HG03432 (cell line): ENCODE results near the gene NDUFV3.
"Not testable (repeated sequence)": the region's sequence is repeated elsewhere in the genome, so short reads cannot be mapped to it uniquely, and the experiment has no call there.

Source experiments
- ATAC-seq: cut with Tn5 transposase; IDR thresholded peaks from one replicate; pipeline ENCODE4 v1.9.1; 2021; ENCODE audit warnings: mild to moderate bottlenecking, moderate library complexity; ENCODE audit not compliant: unreplicated experiment

NDUFV3 gene

DNA sequence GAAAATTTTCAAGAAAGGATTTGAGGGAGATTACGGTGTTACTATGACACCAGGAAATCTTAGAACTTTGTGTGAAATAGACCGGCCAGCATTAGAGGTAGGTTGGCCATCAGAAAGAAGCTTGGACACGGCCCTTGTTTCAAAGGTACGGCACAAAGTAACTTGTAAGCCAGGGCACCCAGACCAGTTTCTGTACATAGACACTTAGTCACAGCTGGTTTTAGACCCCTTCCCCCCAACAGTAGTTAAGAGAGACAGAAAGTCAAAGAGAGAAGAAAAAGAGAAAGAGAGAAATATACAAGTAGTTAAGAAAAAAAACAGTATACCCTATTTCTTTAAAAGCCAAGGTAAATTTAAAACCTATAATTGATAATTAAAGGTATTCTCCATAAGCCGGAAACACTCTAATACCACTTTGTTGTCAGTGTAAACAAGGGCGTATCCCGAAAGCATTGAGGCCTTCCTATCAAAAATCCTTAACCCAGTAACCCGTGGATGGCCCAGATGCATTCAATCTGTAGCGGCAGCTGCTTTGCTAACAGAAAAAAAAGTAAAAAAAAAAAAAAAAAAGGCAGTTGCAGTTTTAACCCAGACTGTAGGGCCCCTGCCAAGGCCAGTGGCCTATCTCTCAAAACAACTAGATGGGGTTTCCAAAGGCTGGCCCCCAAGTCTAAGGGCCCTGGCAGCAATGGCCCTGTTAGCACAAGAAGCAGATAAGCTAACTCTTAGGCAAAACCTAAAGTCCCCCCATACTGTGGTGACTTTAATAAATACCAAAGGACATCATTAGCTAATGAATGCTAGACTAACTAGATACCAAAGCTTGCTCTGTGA, 40.2 kb downstream of the NDUFV3 start:
- not testable (repeated sequence) for ATAC-seq

DNA sequence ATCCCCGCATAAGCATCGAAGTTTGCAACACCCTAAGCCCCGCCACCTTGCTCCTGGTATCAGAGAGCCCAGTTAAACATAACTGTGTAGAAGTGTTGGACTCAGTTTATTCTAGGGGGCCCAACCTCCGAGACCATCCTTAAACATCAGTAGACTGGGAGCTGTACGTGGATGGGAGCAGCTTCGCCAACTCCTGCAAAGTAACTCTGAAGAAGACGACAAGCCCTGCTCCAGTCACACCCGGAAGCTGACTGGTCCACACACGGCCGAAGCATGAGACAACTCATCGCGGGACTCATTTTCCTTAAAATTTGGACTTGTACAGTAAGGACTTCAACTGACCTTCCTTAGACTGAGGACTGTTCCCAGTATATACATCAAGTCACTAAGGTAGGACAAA, 40.9 kb downstream of the NDUFV3 start:
- not testable (repeated sequence) for ATAC-seq

DNA sequence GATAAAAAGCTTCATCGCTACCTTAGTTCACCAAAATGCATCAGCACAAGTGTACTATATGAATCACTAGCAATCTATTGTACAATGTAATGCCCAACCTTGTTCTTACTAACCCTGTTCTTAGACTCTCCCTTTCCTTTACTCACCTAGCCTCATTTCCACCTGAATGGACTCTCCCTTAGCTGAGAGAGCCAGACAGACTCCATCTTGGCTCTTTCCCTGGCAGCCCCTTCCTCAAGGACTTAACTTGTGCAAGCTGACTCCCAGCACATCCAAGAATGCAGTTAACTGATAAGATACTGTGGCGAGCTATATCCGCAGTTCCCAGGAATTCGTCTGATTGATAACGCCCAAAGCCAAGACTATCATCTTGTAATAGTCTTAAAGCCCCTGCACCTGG, 43.3 kb downstream of the NDUFV3 start:
- ATAC-seq, result not testable (repeated sequence)

DNA sequence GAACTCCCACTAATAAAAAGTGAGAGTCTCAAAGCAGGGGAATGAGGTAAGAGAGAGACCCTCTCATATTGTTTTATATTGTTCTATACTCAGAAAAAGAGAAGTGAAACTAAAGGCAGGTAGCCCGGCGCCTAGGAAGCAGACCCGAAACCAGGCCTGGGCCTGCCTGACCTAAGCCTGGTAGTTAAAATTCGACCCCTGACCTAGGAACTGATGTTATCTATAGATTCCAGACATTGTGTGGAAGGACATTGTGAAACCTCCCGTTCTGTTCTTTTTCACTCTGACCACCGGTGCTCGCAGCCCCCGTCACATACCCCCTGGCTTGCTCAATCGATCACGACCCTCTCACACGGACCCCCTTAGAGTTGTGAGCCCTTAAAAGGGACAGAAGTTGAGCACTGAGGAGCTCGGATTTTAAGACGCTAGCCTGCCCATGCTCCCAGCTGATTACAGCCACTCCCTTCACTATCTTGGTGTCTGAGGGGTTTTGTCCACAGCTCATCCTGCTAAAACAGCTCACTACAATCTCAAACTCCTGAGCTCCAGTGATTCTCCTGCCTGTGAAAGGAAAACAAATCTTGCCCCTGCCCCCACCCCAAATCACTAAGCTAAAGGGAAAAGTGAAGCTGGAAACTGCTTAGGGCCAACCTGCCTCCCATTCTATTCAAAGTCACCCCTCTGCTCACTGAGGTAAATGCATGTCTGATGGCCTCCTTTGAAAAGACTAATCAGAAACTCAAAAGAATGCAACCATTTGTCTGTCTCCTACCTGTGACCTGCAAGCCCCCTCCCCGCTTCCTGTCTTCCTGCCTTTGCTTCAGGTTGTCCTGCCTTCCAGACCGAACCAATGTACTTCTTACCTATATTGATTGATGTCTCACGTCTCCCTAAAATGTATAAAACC, 44.2 kb downstream of the NDUFV3 start:
- ATAC-seq, result not testable (repeated sequence)

DNA sequence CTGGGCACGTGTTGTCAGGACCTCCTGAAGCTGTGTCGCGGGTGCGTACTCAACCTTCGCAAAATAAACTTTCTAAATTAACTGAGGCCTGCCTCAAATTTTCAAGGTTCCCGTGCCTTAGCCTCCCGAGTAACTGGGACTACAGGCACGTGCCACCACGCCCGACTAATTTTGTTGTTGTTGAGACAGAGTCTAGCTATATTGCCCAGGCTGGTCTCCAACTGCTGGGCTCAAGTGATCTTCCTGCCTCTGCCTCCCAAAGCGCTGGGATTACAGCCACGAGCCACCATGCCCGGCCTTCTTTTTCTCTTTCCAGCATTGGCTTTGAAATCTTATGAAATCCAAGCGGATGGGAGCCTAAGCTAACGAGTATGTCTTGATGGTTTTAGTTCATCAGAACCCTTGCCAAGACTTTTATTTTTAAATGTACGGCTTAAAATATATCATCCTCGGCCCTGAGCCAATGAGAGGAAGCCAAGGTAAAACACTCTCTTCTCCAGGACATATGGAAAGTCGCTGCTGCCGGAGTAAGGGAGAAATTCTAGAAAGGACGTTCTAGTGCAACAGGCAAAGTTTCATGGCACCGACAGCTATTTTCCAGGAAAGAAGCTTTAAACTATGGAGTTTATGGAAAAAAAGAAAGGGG, 45.0 kb downstream of the NDUFV3 start:
- no peak for ATAC-seq

DNA sequence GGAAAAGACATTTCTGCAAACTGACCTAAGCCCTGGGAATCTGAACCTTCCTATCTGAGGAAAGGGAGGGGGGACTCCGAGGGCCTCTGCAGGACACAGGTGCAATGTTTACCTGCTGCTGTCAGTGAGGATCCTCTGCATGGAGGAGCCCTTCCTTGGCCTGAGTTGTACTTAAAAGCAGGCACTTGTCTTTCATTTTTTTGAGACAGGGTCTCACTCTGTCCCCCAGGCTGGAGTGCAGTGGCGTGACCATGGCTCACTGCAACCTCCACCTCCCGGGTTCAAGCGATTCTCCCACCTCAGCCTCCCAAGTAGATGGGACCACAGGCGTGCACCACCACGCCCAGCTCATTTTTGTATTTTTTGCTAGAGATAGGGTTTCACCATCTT, 45.5 kb downstream of the NDUFV3 start:
- not testable (repeated sequence) for ATAC-seq

DNA sequence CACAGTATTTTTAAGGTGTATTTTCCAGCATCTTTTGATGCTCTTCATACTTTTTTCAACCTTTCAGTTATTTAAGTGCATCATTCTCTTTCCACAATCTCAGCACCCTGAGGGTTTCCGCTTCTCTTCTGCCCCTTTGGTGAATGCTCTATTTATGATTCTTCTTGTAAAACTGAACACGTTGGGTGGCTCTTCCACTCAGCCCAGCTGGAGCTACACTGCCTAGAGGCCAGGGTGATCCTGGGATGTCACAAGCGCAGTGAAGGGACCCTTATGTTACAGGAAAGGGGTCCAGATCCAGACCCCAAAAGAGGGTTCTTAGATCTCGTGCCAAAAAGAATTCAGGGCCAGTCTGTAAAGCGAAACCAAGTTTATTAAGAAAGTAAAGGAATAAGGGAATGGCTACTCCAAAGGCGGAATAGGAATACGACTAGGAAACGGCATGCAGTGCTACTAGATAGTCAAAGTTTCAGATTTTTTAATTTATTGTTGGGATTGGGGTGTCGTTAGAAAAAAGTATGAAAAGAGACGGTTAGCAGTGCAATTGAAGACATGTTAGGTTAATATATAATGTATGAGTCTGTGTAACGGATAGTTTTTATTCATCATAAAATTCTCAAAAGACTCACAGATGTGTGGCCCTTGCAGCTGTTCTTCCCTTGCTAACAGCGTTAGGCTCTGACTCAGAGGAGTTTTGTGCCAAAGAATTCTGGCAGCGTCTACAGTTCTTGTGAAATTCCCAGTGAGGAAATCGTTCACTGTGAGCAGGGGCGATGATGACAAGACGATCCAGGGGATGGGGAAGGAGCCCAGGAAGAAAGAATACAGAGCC, 46.7 kb downstream of the NDUFV3 start:
- no peak for ATAC-seq

DNA sequence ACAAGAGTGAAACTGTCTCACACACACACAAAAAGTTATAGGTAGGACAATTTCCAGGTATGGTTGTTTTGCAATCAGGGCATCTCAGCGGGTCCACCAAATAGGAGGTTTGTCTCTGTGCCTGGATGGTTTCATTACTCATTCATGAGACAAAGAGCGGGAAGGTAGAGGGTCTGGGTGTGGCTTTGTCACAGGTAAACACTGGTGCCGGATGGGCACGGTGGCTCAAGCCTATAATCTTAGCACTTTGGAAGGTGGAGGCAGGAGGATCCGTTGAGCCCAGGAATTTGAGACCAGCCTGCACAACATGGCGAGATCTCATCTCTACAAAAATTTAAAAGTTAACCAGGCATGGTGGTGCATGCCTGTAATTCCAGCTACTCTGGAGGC, 48.6 kb downstream of the NDUFV3 start:
- no peak for ATAC-seq

DNA sequence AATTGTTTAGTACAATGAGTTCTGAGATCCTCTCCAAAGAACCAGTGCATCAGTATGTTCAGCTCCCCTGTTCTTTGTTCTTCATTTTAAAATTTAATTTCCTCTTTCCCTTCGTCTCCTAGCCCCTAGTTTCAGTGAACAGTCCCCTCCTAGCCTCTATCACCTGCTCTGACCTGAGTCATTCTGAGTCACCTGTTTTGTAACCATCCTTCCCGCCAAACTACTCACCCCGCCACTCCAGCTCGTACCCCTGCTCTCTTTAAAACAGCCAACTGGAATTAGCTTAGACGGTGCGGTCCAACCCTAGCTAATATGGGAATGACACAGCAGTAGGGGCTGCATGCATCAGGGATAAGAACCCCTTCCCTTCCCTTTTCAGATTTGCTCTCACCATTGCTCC, 49.1 kb downstream of the NDUFV3 start:
- no peak for ATAC-seq

DNA sequence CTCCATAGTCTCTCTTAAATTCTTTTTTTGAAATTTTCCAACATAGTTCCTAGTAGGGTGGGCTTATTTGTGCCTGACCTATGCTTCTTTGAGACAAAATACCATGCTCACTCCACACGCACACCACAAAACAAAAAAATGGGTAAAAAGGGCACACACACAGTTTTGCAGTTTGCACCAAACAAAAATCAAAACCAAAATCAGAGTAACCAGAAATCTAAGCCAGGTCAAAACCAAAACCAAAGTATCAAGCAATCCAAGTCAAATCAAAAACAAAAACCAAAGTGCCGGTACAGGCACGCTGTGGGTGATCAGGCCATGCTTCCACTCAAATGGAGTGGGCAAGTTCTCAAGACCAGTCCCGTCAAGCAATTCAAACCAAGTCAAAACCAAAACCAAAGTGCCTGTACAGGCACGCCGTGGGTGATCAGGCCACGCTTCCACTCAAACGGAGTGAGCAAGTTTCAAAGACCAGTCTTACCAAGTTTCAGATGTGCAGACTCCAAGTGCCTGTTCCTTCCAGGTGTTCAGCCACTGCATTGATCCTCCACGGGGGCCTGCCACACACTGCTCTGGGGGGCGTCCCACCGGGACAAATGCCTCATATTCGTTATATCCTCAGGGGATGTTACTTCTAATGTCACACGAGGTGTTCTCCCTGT, 56.1 kb downstream of the NDUFV3 start:
- ATAC-seq, result not testable (repeated sequence)

DNA sequence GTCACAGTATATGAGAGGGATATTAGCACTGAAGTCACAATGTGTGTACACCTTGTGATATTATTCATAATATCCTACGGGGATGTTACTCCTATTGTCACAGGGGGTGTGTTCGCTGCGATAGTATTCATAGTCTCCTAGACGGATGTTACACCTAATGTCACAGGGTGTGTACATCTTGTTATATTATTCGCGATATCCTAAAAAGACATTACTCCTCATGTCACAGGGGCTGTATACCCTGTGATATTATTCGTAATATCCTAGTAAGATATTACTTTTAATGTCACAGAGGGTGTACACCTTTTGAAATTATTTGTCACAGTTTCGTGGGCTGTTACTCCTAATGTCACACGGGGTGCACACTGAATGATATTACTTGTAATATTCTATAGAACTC, 58.1 kb downstream of the NDUFV3 start:
- ATAC-seq, result not testable (repeated sequence)

DNA sequence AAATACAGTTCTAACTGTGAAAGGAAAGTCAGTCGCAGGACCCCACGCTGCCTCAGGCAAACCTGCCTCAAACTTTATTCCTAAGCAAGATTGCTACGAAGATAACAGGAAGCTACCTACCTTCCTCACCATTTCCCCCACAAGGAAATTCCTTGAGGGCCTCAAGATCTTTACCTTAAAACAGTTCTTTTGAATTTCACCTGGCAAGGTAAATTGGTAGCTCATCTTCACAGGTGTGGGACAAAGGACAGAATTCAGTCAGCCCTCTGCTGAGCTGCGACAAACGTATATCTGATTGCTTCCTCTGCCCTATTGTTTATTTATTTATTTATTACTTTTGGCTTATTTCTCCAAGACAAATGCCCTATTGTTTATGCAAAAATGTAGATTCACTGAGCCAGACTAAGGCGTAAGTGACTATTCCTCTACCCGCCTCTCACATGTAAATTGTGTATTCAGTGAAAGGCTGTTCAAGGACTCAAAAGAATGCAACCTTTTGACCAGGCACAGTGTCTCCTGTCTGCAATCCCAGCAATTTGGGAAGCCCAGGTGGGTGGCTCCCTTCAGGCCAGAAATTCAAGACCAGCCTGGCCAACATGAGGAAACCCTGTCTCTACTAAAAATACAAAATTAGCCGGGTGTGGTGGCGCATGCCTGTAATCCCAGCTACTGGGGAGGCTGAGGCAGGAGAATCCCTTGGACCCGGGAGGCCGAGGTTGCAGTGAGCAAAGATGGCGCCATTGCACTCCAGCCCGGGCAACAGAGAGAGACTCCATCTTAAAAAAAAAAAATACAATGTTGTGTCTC, 63.9 kb downstream of the NDUFV3 start:
- ATAC-seq, result peak; percentile 85

DNA sequence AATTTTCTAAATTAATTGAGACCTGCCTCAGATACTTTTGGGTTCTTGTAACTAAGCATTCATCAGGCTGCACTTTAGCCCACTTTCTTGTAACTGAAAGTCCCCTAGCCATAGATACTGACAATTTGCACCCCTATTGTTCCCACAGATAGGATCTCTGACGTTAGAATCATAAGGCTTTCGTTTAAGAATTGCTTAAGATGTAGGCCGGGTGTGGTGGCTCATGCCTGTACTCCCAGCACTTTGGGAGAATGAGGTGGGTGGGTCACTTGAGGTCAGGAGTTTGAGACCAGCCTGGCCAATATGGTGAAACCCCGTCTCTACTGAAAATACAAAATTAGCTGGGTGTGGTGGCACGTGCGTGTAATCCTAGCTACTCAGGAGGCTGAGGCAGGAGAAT, 65.0 kb downstream of the NDUFV3 start:
- not testable (repeated sequence) for ATAC-seq

DNA sequence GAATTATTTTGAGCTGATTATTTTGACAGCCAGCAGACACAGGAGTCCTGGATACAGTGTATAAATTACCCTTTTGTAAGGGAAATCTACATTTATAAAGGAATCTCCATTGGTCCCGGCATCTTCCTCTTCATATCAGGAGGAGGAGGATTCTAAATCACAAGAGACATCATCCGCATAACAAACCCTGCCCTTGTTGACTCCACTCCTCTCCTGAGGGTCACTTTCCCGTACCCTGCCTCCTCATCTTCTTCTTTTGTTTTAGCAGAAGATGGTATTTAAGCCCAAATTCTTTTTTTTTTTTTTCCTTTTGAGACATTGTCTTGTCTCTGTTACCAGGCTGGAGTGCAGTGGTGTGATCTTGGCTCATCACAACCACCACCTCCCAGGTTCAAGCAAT, 66.6 kb downstream of the NDUFV3 start:
- ATAC-seq, result no peak

DNA sequence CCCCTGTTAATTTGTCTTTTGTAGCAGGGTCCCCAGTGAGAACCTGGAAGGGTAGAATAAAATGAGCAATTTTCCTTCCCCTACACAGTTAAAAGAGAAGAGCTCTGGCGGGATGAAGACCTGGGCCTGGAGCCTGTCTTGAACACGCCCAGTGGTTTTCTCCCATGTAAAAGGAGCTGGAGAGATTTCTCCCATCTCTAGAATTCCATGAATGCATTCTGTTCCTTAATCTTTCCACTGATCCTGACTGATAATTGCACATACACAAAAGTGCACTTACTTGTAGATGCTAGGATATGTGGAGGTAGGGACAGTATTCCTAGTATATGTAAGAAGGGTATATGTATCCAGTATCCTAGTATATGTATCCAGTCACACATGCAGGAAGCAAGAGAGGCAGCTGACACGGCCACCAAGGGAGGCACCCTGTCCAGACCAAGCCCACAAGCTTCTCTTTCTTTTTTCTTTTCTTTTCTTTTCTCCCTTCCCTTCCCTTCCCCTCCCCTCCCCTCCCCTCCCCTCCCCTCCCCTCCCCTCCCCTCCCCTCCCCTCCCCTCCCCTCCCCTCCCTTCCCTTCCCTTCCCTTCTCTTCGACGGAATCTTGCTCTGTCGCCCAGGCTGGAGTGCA, 69.4 kb downstream of the NDUFV3 start:
- no peak for ATAC-seq
